ENCODE results near the gene RNF41. TPM values are rescaled to one million over a fixed set of nuclear protein-coding genes. Genes with fewer than 3 reads are reported as not detected.
A peak's percentile ranks its signal among the peaks of the same experiment; 100 is the strongest.
"Not testable (repeated sequence)": the region's sequence is repeated elsewhere in the genome, so short reads cannot be mapped to it uniquely, and the experiment has no call there.

Gene RNF41
- 212 and 338 TPM in 2 replicates for polyA plus RNA-seq (2011; rRNA removed)
- 374 and 608 TPM in 2 replicates for polyA minus RNA-seq (2011; rRNA and poly(A)+ RNA removed)

GRCh38 chr12:56221757-56222530 lies at the start of gene RNF41:
Gene RNF41, minus strand, starts transcription at chr12:56221922. Its CDS starts 7,875 bp downstream, at chr12:56214047.
- TF ChIP-seq, protein P1, sequence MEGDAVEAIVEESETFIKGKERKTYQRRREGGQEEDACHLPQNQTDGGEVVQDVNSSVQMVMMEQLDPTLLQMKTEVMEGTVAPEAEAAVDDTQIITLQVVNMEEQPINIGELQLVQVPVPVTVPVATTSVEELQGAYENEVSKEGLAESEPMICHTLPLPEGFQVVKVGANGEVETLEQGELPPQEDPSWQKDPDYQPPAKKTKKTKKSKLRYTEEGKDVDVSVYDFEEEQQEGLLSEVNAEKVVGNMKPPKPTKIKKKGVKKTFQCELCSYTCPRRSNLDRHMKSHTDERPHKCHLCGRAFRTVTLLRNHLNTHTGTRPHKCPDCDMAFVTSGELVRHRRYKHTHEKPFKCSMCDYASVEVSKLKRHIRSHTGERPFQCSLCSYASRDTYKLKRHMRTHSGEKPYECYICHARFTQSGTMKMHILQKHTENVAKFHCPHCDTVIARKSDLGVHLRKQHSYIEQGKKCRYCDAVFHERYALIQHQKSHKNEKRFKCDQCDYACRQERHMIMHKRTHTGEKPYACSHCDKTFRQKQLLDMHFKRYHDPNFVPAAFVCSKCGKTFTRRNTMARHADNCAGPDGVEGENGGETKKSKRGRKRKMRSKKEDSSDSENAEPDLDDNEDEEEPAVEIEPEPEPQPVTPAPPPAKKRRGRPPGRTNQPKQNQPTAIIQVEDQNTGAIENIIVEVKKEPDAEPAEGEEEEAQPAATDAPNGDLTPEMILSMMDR (IDR thresholded peaks at IDR 0.05; ENCODE audit: insufficient read depth, low read depth, low read length) = no peak
- CTCF ChIA-PET = interaction anchor here (0.6 to 4.2 kb wide), 20 partner anchors 10 to 270 kb away, joined by 3 to 132 read pairs (median 4); partner anchors contain the start of genes ANKRD52, COQ10A, MYL6B and SMARCC2

DNA sequence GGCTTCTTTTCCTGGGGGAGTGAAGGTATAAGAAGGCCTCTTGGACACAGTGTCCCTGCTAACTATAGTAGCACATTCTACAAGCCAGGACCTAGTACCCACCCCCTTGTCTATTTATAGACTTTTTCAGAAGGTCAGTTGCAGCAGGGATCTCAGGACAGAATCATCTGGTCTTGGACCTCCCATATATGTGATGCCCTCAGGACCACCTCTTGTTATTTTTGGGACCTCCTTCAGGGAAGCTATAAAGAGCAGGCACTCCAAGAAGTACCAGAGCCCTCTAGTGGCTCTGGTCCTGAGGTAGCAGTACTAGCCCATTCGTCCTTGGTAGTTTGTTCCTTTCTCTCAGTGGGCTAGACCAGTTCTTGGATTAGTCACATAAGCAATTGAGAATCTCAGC lies 49.3 kb upstream of the RNF41 start:
- DNase-seq (ENCODE audit: low read depth) = no peak
- ChIA-PET POLR2A (no interaction called here), CTCF (interaction anchor here (1.0 to 3.6 kb wide), 6 partner anchors 8 to 225 kb away, joined by 3 to 13 read pairs (median 4); partner anchors contain the start of genes RNF41 and SMARCC2)
- H3K4me3 ChIP-seq (ENCODE audit: low read depth, low read length) = no peak overlapping the region
- TF ChIP-seq, protein P1 (IDR thresholded peaks at IDR 0.05; ENCODE audit: insufficient read depth, low read depth, low read length) = peak; percentile 68
- H3K27me3 ChIP-seq (ENCODE audit: control insufficient read depth, insufficient read depth, low read length) = no peaks in the 10 kb centered on the region
- peaks cover 11% of the 10 kb centered on the region for H3K36me3 ChIP-seq (ENCODE audit: control insufficient read depth, insufficient read depth, low read length)

More at GRCh38 chr12:56221757-56222530, at the start of gene RNF41:
- Histone ChIP-seq H3K36me3 (ENCODE audit: control insufficient read depth, insufficient read depth, low read length) (peaks cover 5% of the 10 kb centered on the region), H3K4me3 (ENCODE audit: low read depth, low read length) (peak within 1 kb of the TSS; percentile 91), H3K27me3 (ENCODE audit: control insufficient read depth, insufficient read depth, low read length) (no peaks in the 10 kb centered on the region)
- peak; percentile 91 for DNase-seq (ENCODE audit: low read depth)
- POLR2A ChIA-PET = interaction anchor here (0.8 to 2.2 kb wide), 8 partner anchors 22 to 248 kb away, joined by 3 to 25 read pairs (median 5); partner anchors contain the start of genes CNPY2, ESYT1, RAB5B and SMARCC2

DNA sequence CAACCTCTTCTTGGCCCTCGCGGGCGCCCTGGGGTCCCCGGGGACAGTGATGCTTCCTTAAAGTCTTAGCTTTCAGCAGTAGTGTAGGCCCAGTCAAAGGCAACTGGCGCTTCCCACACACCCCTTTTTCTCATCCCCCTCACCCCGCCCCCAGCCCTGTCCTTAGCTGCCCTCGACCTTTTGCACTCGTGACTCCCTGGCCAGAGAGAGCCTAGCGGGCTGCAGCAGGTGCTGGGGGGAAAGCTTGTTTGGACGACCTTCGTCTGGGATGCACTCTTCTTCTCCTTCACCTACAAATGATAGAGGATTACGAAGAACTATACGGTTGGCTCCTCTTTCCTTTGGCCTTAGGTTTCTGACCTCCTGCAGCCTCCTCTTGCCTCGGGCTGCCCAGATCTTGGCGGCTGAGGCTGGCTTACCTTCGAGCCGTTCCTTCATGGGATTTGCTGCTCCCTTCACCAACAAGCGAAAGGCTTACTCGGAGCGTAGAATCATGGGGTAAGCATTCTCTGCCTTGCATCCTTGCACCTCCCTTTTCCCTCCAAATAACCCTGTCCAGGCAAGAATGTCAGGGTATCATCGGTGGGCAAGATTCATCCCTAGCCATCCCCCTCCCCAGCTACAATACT lies 45.8 kb upstream of the RNF41 start:
- DNase-seq (ENCODE audit: low read depth) = no peak
- peak overlapping the region; percentile 78 for H3K4me3 ChIP-seq (ENCODE audit: low read depth, low read length)
- H3K27me3 ChIP-seq (ENCODE audit: control insufficient read depth, insufficient read depth, low read length) = no peaks in the 10 kb centered on the region
- POLR2A ChIA-PET = interaction anchor here (1.2 kb wide), 1 partner anchor 9 kb away, joined by 5 read pairs; the partner anchor contains the start of gene ANKRD52
- CTCF ChIA-PET = interaction anchor here (0.6 to 4.4 kb wide), 10 partner anchors 8 to 149 kb away, joined by 3 to 24 read pairs (median 4); partner anchors contain the start of genes ANKRD52, CS, RNF41 and ZC3H10
- peaks cover 1% of the 10 kb centered on the region; the same call in 1 of the 2 replicates for H3K36me3 ChIP-seq (ENCODE audit: control insufficient read depth, insufficient read depth, low read length)
- TF ChIP-seq, protein P1 (IDR thresholded peaks at IDR 0.05; ENCODE audit: insufficient read depth, low read depth, low read length) = no peak

GRCh38 chr12:56266693-56267442 lies 45.1 kb upstream of the RNF41 start, which contains the start of gene COQ10A:
Gene COQ10A, plus strand, starts transcription at chr12:56266942. Its CDS starts 177 bp downstream, at chr12:56267119.
- POLR2A ChIA-PET = interaction anchor here (0.6 to 1.2 kb wide), 2 partner anchors 8 to 148 kb away, joined by 4 to 5 read pairs; partner anchors contain the start of gene ANKRD52
- peak within 1 kb of the TSS; percentile 78 for H3K4me3 ChIP-seq (ENCODE audit: low read depth, low read length)
- CTCF ChIA-PET = interaction anchor here (0.6 to 4.4 kb wide), 13 partner anchors 9 to 148 kb away, joined by 3 to 24 read pairs (median 4); partner anchors contain the start of genes ANKRD52, CNPY2, CS and RNF41
- DNase-seq (ENCODE audit: low read depth) = peak; percentile 41
- H3K36me3 ChIP-seq (ENCODE audit: control insufficient read depth, insufficient read depth, low read length) = 0 out of 2 replicates have a peak, but pooled peaks cover 1% of the 10 kb centered on the region
- H3K27me3 ChIP-seq (ENCODE audit: control insufficient read depth, insufficient read depth, low read length) = no peaks in the 10 kb centered on the region
- TF ChIP-seq, protein P1 (IDR thresholded peaks at IDR 0.05; ENCODE audit: insufficient read depth, low read depth, low read length) = peak; percentile 82

- ChIA-PET CTCF (interaction anchor here (1.2 to 4.4 kb wide), 9 partner anchors 8 to 148 kb away, joined by 3 to 24 read pairs (median 5); partner anchors contain the start of genes ANKRD52, CNPY2, CS and RNF41), POLR2A (interaction anchor here (0.6 to 1.2 kb wide), 2 partner anchors 8 to 148 kb away, joined by 4 to 5 read pairs; partner anchors contain the start of gene ANKRD52)
- peak overlapping the region; percentile 78 for H3K4me3 ChIP-seq (ENCODE audit: low read depth, low read length)
- not testable (repeated sequence) for DNase-seq (ENCODE audit: low read depth); H3K27me3 ChIP-seq (ENCODE audit: control insufficient read depth, insufficient read depth, low read length); H3K36me3 ChIP-seq (ENCODE audit: control insufficient read depth, insufficient read depth, low read length)
These were observed 44.5 kb upstream of the RNF41 start for GRCh38 chr12:56266068-56266692.

GRCh38 chr12:56262955-56263354 lies 41.2 kb upstream of the RNF41 start:
- DNase-seq (ENCODE audit: low read depth); POLR2A ChIA-PET: not testable (repeated sequence)
- CTCF ChIA-PET = interaction anchor here (0.9 kb wide), 1 partner anchor 41 kb away, joined by 4 read pairs; the partner anchor contains the start of gene RNF41

More at GRCh38 chr12:56262955-56263354, 41.2 kb upstream of the RNF41 start:
- H3K27me3 ChIP-seq (ENCODE audit: control insufficient read depth, insufficient read depth, low read length); H3K4me3 ChIP-seq (ENCODE audit: low read depth, low read length); H3K36me3 ChIP-seq (ENCODE audit: control insufficient read depth, insufficient read depth, low read length): not testable (repeated sequence)
